ENCODE data around the gene ATP10A.
"Not testable (repeated sequence)": the region's sequence is repeated elsewhere in the genome, so short reads cannot be mapped to it uniquely, and the experiment has no call there.

ATP10A gene

DNA sequence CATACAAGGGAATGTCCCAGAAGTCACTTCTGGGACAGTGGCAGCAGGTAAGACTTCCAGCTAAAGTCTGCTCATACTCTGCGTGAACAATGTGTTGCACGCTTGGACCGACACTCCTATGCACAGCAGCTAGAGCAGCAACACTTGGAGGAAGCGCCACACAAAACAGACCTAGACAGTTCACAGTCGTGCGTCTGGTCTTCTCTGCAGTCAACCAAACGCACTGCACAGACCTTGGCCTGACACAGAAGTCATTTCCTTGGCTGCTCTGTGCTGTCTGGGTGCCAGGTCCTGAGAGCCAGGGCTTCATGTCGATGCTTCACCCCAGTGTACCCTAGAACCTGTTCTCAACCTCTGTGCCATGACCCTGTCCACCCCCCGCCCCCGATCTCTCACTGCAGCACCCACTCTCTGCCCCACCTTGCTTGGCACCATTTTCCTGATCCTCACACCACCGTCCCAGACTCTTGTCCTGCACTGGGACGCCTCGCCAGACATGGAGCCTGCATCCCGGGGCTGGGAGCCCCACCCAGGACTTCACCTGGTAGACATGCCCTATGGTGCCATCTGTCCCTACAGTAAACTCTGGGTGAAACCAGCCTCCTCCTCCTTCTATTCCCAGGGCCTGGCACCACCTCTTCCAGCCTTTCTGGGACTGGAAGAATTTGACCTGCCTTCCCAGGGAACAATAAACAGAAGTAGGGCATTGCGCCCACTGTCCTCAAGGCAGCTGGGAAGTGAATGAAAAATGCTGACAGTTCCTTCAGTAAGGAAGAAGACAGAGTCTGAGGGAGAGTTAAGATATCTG is 3.1 kb downstream of the ATP10A start:
- no peak overlapping the region for H3K4me3 ChIP-seq (ENCODE audit: low read length)
- DNase-seq (ENCODE audit: low read depth, low spot score) = no peak
- H3K27ac ChIP-seq (ENCODE audit: low read length) = no peak overlapping the region

GRCh38 chr15:25858952-25859760 is 4.0 kb downstream of the ATP10A start:
- H3K27ac ChIP-seq (ENCODE audit: low read length) = no peak overlapping the region
- no peaks in the 10 kb centered on the region for H3K4me1 ChIP-seq (ENCODE audit: control insufficient read depth, insufficient read depth, low read length)
- no peak for DNase-seq (ENCODE audit: low read depth, low spot score)
- H3K4me3 ChIP-seq (ENCODE audit: low read length) = no peak overlapping the region
- peaks cover 17% of the 10 kb centered on the region; the same call in 1 of the 2 replicates for H3K27me3 ChIP-seq (ENCODE audit: control insufficient read depth, insufficient read depth, low read length)
- no peaks in the 10 kb centered on the region for H3K9me3 ChIP-seq (ENCODE audit: control insufficient read depth, insufficient read depth, low read length)
- H3K36me3 ChIP-seq (ENCODE audit: control insufficient read depth, insufficient read depth, low read length) = no peaks in the 10 kb centered on the region
- no CpG with 5 or more reads among the region's 13 CpGs for WGBS (ENCODE audit: insufficient coverage, insufficient read length)

More for the DNA sequence above, 3.1 kb downstream of the ATP10A start:
- Histone ChIP-seq H3K36me3 (ENCODE audit: control insufficient read depth, insufficient read depth, low read length) (no peaks in the 10 kb centered on the region), H3K4me1 (ENCODE audit: control insufficient read depth, insufficient read depth, low read length) (no peaks in the 10 kb centered on the region), H3K9me3 (ENCODE audit: control insufficient read depth, insufficient read depth, low read length) (no peaks in the 10 kb centered on the region), H3K27me3 (ENCODE audit: control insufficient read depth, insufficient read depth, low read length) (peaks cover 19% of the 10 kb centered on the region; the same call in 1 of the 2 replicates)
- no CpG with 5 or more reads among the region's 15 CpGs for WGBS (ENCODE audit: insufficient coverage, insufficient read length)

DNA sequence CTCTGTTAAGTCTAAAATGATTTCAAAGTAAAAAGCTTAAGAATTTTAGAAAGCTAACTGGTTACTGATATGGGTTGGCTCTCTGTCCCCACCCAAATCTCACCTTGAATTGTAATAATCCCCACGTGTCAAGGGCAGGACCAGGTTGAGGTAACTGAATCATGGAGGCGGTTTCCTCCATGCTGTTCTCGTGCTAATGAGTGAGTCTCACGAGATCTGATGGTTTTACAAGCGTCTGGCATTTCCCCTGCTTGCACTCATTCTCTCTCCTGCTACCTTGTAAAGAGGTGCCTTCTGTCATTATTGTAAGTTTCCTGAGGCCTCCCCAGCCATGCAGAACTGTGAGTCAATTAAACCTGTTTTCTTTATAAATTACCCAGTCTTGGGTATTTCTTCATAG is 7.1 kb downstream of the ATP10A start:
- not testable (repeated sequence) for H3K36me3 ChIP-seq (ENCODE audit: control insufficient read depth, insufficient read depth, low read length); H3K27me3 ChIP-seq (ENCODE audit: control insufficient read depth, insufficient read depth, low read length); H3K4me3 ChIP-seq (ENCODE audit: low read length); H3K27ac ChIP-seq (ENCODE audit: low read length); DNase-seq (ENCODE audit: low read depth, low spot score); H3K9me3 ChIP-seq (ENCODE audit: control insufficient read depth, insufficient read depth, low read length); H3K4me1 ChIP-seq (ENCODE audit: control insufficient read depth, insufficient read depth, low read length)
- no CpG with 5 or more reads among the region's 5 CpGs for WGBS (ENCODE audit: insufficient coverage, insufficient read length)

- no peaks in the 10 kb centered on the region for H3K9me3 ChIP-seq (ENCODE audit: control insufficient read depth, insufficient read depth, low read length)
- peaks cover 2% of the 10 kb centered on the region for H3K4me1 ChIP-seq (ENCODE audit: control insufficient read depth, insufficient read depth, low read length)
- H3K36me3 ChIP-seq (ENCODE audit: control insufficient read depth, insufficient read depth, low read length) = no peaks in the 10 kb centered on the region
- H3K27ac ChIP-seq (ENCODE audit: low read length) = no peak overlapping the region
- no peak overlapping the region for H3K4me3 ChIP-seq (ENCODE audit: low read length)
- DNase-seq (ENCODE audit: low read depth, low spot score) = no peak
- H3K27me3 ChIP-seq (ENCODE audit: control insufficient read depth, insufficient read depth, low read length) = no peaks in the 10 kb centered on the region
- WGBS (ENCODE audit: insufficient coverage, insufficient read length) = no CpG with 5 or more reads among the region's 4 CpGs
These were observed 10.2 kb downstream of the ATP10A start for GRCh38 chr15:25852661-25853524.

- no peak for DNase-seq (ENCODE audit: low read depth, low spot score)
- H3K27me3 ChIP-seq (ENCODE audit: control insufficient read depth, insufficient read depth, low read length) = no peaks in the 10 kb centered on the region
- no peak overlapping the region for H3K27ac ChIP-seq (ENCODE audit: low read length)
- no peak overlapping the region for H3K4me3 ChIP-seq (ENCODE audit: low read length)
- no peaks in the 10 kb centered on the region for H3K36me3 ChIP-seq (ENCODE audit: control insufficient read depth, insufficient read depth, low read length)
- H3K9me3 ChIP-seq (ENCODE audit: control insufficient read depth, insufficient read depth, low read length) = no peaks in the 10 kb centered on the region
- peaks cover 2% of the 10 kb centered on the region for H3K4me1 ChIP-seq (ENCODE audit: control insufficient read depth, insufficient read depth, low read length)
These were observed 11.1 kb downstream of the ATP10A start for GRCh38 chr15:25852027-25852426.

DNA sequence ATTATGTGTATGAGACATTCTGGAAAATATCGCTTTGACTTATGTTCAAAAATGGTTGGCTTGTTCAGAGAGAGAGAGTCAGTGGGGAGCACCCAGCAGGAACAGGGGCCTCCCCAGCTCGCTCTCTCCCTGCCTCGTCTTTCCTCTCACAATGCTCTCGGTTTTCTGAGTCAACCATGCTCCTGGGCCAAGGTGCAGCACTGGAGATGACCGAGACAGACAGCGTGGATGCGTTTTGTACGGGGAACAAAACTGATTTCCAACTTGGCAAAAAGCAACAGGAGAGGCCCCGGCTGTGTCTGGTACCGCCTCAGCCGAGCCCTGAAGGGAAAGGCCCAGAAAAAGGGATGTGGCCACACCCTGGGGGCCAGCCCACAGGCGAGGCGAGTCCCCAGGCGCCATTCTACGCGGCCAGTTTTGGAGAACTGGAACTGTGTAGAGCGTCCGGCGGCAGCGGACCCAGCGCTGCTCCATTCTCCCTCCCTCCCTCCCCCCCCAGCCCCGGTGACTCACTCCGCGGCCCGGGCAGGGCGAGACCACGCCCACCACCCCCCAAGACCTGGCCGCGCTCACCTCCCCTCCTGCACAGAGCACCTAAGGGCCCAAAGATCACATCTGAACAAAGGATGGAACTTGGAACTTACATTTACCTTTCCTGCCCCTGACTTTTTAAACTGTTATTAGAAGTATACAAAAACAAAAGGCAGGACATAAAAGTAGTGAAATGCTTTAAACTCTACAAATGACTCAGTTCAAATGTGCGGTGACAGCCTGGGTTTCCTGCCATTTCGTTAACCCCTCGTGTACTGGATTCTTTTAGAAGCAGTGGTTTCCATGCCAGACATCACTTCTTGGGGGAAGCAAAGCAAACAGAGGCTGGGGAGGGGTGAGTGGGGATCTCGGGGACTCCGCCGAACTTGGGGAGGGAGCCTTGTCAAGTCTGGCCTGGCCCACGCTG is 12.7 kb downstream of the ATP10A start:
- WGBS (ENCODE audit: insufficient coverage, insufficient read length) = no CpG with 5 or more reads among the region's 36 CpGs
- no peaks in the 10 kb centered on the region for H3K36me3 ChIP-seq (ENCODE audit: control insufficient read depth, insufficient read depth, low read length)
- H3K27ac ChIP-seq (ENCODE audit: low read length) = no peak overlapping the region
- no peaks in the 10 kb centered on the region for H3K27me3 ChIP-seq (ENCODE audit: control insufficient read depth, insufficient read depth, low read length)
- no peaks in the 10 kb centered on the region for H3K9me3 ChIP-seq (ENCODE audit: control insufficient read depth, insufficient read depth, low read length)
- peaks cover 2% of the 10 kb centered on the region for H3K4me1 ChIP-seq (ENCODE audit: control insufficient read depth, insufficient read depth, low read length)
- no peak for DNase-seq (ENCODE audit: low read depth, low spot score)
- H3K4me3 ChIP-seq (ENCODE audit: low read length) = peak overlapping the region; percentile 45

DNA sequence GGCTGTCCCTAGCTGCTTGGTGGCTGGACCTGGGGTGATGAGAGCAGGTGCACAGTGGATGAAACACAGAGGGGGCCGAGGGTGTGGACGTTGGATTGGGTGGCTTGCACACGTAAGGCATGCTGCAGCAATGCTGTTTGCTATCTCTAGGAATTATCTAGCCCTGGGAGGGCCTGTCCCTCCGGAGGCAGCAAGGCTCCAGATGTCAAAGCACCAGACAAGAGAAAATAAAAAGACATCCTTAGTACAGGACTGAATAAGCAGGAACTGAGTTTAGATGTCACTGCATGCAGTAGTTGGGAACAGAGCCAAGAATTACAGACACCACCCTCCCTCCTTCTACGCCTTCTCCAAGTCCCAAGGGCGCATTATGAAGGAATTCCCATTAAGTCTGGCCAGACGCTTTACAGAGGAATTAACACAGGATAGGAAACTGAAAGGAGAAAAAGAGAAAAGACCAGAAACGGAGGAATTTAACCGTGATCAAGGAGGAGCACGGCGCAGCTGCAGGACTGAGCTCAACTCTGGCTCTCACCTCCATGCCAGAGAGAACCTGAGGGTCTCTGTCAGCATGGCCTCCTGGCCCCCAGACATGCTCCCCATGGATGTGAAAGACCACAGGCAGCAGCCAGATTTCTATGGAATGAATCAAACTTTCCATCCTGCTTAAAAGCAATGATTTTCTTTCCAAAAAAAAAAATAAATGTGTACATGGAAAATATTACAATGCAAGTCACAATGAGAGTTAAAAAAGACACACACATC is 13.8 kb downstream of the ATP10A start:
- no CpG with 5 or more reads among the region's 11 CpGs for WGBS (ENCODE audit: insufficient coverage, insufficient read length)
- H3K27me3 ChIP-seq (ENCODE audit: control insufficient read depth, insufficient read depth, low read length) = no peaks in the 10 kb centered on the region
- H3K9me3 ChIP-seq (ENCODE audit: control insufficient read depth, insufficient read depth, low read length) = no peaks in the 10 kb centered on the region
- H3K4me1 ChIP-seq (ENCODE audit: control insufficient read depth, insufficient read depth, low read length) = peaks cover 4% of the 10 kb centered on the region
- no peak overlapping the region for H3K27ac ChIP-seq (ENCODE audit: low read length)
- DNase-seq (ENCODE audit: low read depth, low spot score) = no peak
- H3K4me3 ChIP-seq (ENCODE audit: low read length) = no peak overlapping the region
- no peaks in the 10 kb centered on the region for H3K36me3 ChIP-seq (ENCODE audit: control insufficient read depth, insufficient read depth, low read length)

GRCh38 chr15:25848784-25849156 is 14.4 kb downstream of the ATP10A start:
- peaks cover 4% of the 10 kb centered on the region for H3K4me1 ChIP-seq (ENCODE audit: control insufficient read depth, insufficient read depth, low read length)
- H3K27ac ChIP-seq (ENCODE audit: low read length) = no peak overlapping the region
- no peaks in the 10 kb centered on the region for H3K36me3 ChIP-seq (ENCODE audit: control insufficient read depth, insufficient read depth, low read length)
- WGBS (ENCODE audit: insufficient coverage, insufficient read length) = no CpG with 5 or more reads among the region's 5 CpGs
- no peaks in the 10 kb centered on the region for H3K9me3 ChIP-seq (ENCODE audit: control insufficient read depth, insufficient read depth, low read length)
- H3K27me3 ChIP-seq (ENCODE audit: control insufficient read depth, insufficient read depth, low read length) = no peaks in the 10 kb centered on the region
- no peak overlapping the region for H3K4me3 ChIP-seq (ENCODE audit: low read length)
- DNase-seq (ENCODE audit: low read depth, low spot score) = no peak

- H3K27ac ChIP-seq (ENCODE audit: low read length) = no peak overlapping the region
- no peaks in the 10 kb centered on the region for H3K9me3 ChIP-seq (ENCODE audit: control insufficient read depth, insufficient read depth, low read length)
- peaks cover 4% of the 10 kb centered on the region for H3K4me1 ChIP-seq (ENCODE audit: control insufficient read depth, insufficient read depth, low read length)
- no peak for DNase-seq (ENCODE audit: low read depth, low spot score)
- no peaks in the 10 kb centered on the region for H3K27me3 ChIP-seq (ENCODE audit: control insufficient read depth, insufficient read depth, low read length)
- no peak overlapping the region for H3K4me3 ChIP-seq (ENCODE audit: low read length)
- no CpG with 5 or more reads among the region's 8 CpGs for WGBS (ENCODE audit: insufficient coverage, insufficient read length)
- H3K36me3 ChIP-seq (ENCODE audit: control insufficient read depth, insufficient read depth, low read length) = no peaks in the 10 kb centered on the region
These were observed 14.8 kb downstream of the ATP10A start for GRCh38 chr15:25848325-25848724.
